CD14-positive monocyte (primary cell): Measurements from ENCODE around the gene PRMT2. TPM values are rescaled to one million over a fixed set of nuclear protein-coding genes. Genes with fewer than 3 reads are reported as not detected.

Experiments used
- DNase-seq, 3 donors: peaks; one replicate each; pipeline ENCODE4 v3.0.0-alpha.2; 2011 to 2022
- H2AFZ ChIP-seq: 2 replicates; pipeline ENCODE4 v1.6.0; 2012; ENCODE audit warnings: mild to moderate bottlenecking, low read depth, low read length, inconsistent platforms; ENCODE audit not compliant: insufficient read depth, poor library complexity, severe bottlenecking
- H3K27ac ChIP-seq, 2 donors: 1 replicate in 1 of 2; 2 replicates in 1 of 2; pipeline ENCODE4 v1.5.1; 2012 to 2013; ENCODE audit warnings: low read length in 2 of 2, control low read depth in 1 of 2, inconsistent platforms in 1 of 2, low read depth in 1 of 2, mild to moderate bottlenecking in 1 of 2
- H3K27me3 ChIP-seq, 2 donors: one replicate each; pipeline versions ENCODE4 v1.6.0 to v1.6.1; 2011 to 2013; ENCODE audit warnings: low read length in 2 of 2; ENCODE audit not compliant: control insufficient read depth in 2 of 2, insufficient read depth in 2 of 2
- H3K36me3 ChIP-seq, 2 donors: replicated peaks in 1 of 2; 1 replicate in 1 of 2; 2 replicates in 1 of 2; pipeline versions ENCODE4 v1.5.1 to v1.6.1; 2012 to 2013; ENCODE audit warnings: low read length in 2 of 2, control low read depth in 1 of 2, inconsistent platforms in 1 of 2, mild to moderate bottlenecking in 1 of 2; ENCODE audit not compliant: insufficient read depth in 2 of 2, control insufficient read depth in 1 of 2
- H3K4me1 ChIP-seq, 2 donors: 1 replicate in 1 of 2; 2 replicates in 1 of 2; pipeline versions ENCODE4 v1.5.1 to v1.6.1; 2012 to 2013; ENCODE audit warnings: low read length in 2 of 2, control low read depth in 1 of 2, inconsistent platforms in 1 of 2, mild to moderate bottlenecking in 1 of 2, moderate library complexity in 1 of 2; ENCODE audit not compliant: insufficient read depth in 2 of 2, control insufficient read depth in 1 of 2
- H3K4me2 ChIP-seq: replicated peaks from 2 replicates; pipeline ENCODE3; 2012; ENCODE audit warnings: low read length, moderate library complexity, mild to moderate bottlenecking; ENCODE audit not compliant: poor library complexity, severe bottlenecking; ENCODE audit errors: extremely low read depth
- H3K4me3 ChIP-seq, 3 experiments: fragments of 200-600 bp in 1 of 3; sonication (generic) in 1 of 3; replicated peaks in 1 of 3; 1 replicate in 2 of 3; 2 replicates in 1 of 3; pipeline ENCODE4 v1.5.1; 2011 to 2013; ENCODE audit warnings: low read length in 3 of 3, mild to moderate bottlenecking in 3 of 3, control low read depth in 2 of 3, low read depth in 2 of 3, inconsistent platforms in 1 of 3, moderate library complexity in 1 of 3
- H3K79me2 ChIP-seq: 2 replicates; pipeline ENCODE4 v1.6.0; 2012; ENCODE audit warnings: mild to moderate bottlenecking, control low read depth, inconsistent platforms, low read length, moderate library complexity; ENCODE audit not compliant: insufficient read depth
- H3K9ac ChIP-seq: 2 replicates; pipeline ENCODE4 v1.6.0; 2017; ENCODE audit warnings: low read length, mild to moderate bottlenecking; ENCODE audit not compliant: insufficient read depth, poor library complexity, severe bottlenecking
- H3K9me3 ChIP-seq, 2 donors: replicated peaks in 1 of 2; 1 replicate in 1 of 2; 2 replicates in 1 of 2; pipeline versions ENCODE4 v1.5.1 to v1.6.1; 2012 to 2013; ENCODE audit warnings: low read length in 2 of 2, control low read depth in 1 of 2; ENCODE audit not compliant: control insufficient read depth in 1 of 2, insufficient read depth in 1 of 2
- H4K20me1 ChIP-seq: 2 replicates; pipeline ENCODE4 v1.6.0; 2012; ENCODE audit warnings: mild to moderate bottlenecking, low read length, control low read depth, moderate library complexity; ENCODE audit not compliant: insufficient read depth
- H3K27ac Mint-ChIP-seq, 7 donors: one replicate each; pipeline ENCODE4 v1.8.0; 2020; ENCODE audit warnings: mild to moderate bottlenecking in 7 of 7, mixed read lengths in 7 of 7, moderate library complexity in 6 of 7, inconsistent platforms in 2 of 7
- H3K27me3 Mint-ChIP-seq, 3 donors: one replicate each; pipeline ENCODE4 v1.8.0; 2021 to 2022; ENCODE audit warnings: low read depth in 3 of 3, mild to moderate bottlenecking in 3 of 3, mixed read lengths in 3 of 3, moderate library complexity in 3 of 3, inconsistent platforms in 1 of 3
- H3K36me3 Mint-ChIP-seq, 2 donors: one replicate each; pipeline ENCODE4 v1.8.0; 2020; ENCODE audit warnings: mixed read lengths in 2 of 2, inconsistent platforms in 1 of 2, mild to moderate bottlenecking in 1 of 2
- H3K4me1 Mint-ChIP-seq: one replicate; pipeline ENCODE4 v1.8.0; 2020; ENCODE audit warnings: mild to moderate bottlenecking, mixed read lengths
- H3K4me3 Mint-ChIP-seq, 2 donors: one replicate each; pipeline ENCODE4 v1.8.0; 2020; ENCODE audit warnings: mild to moderate bottlenecking in 2 of 2, mixed read lengths in 2 of 2, moderate library complexity in 1 of 2
- H3K9me3 Mint-ChIP-seq, 7 donors: one replicate each; pipeline ENCODE4 v1.8.0; 2020 to 2022; ENCODE audit warnings: mixed read lengths in 7 of 7, mild to moderate bottlenecking in 6 of 7, moderate library complexity in 6 of 7, inconsistent platforms in 2 of 7
- WGBS: methylation state at CpG from one replicate; pipeline ENCODE4 v1.1.5; 2013; ENCODE audit warnings: missing lambda C conversion rate; ENCODE audit not compliant: insufficient coverage; 5-methylcytosine and 5-hydroxymethylcytosine counted together
- intact Hi-C, 2 donors: fragments of 100-400 bp; cut with micrococcal nuclease; formaldehyde crosslinking; loops; one replicate each; pipeline versions ENCODE4 v1.15.0 to v1.15.1; 2023
- polyA plus RNA-seq, 3 donors: library from polyadenylated mRNA; depleted of rRNA in 1 of 3; unstranded in 2 of 3; stranded (reverse) in 1 of 3; fragments of 300-500 nt in 2 of 3; fragments of >200 nt in 1 of 3; fragmentation: Illumina TruSeq in 2 of 3; gene quantifications; 1 replicate in 2 of 3; 2 replicates in 1 of 3; pipeline ENCODE4 v1.2.3, GENCODE V29; 2012 to 2021
- TF ChIP-seq, protein P1 (sequence below): fragments of 200-600 bp; IDR thresholded peaks from one replicate; pipeline ENCODE4 v1.8.0; 2022; ENCODE audit warnings: antibody characterized with exemption, mild to moderate bottlenecking

The PRMT2 gene
- polyA plus RNA-seq, 3 donors: 71.5 to 106 (median 77.2) TPM

DNA sequence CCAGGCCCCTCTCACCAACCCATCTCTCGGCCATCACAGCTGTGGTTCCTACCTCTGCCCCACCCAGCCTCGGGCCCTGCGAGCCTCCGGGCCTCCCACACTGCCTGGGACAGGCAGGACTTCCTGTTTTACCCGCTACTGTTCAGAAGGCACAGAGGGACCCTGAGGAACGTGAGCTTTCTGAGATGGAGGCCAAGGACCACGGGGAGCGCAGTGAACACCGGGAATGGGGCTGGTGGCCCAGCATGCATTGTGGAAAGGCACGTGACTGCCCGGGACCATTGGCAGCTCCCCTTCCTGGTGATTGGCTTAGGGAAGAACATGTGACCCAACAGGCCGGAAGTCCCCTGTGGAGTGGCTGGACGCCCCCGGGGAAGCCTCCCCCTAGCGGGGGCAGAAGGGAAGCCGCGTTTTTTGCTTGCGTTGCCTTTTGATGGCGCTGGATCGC lies 37.6 kb upstream of the PRMT2 start:
- Histone ChIP-seq H3K4me2 (no peak overlapping the region), H3K27me3 (no peaks in the 10 kb centered on the region), H3K27ac (no peak overlapping the region), H4K20me1 (no peaks in the 10 kb centered on the region), H3K4me3 (no peak overlapping the region), H3K9me3 (peaks cover 7 to 44% of the 10 kb centered on the region in 2 donors), H3K36me3 (no peaks in the 10 kb centered on the region), H3K79me2 (no peaks in the 10 kb centered on the region), H2AFZ (peak overlapping the region; percentile 46), H3K4me1 (no peaks in the 10 kb centered on the region), H3K9ac (no peak overlapping the region)
- Mint-ChIP-seq H3K4me1 (peaks cover 14% of the 10 kb centered on the region), H3K36me3 (peaks cover 0 to 3% of the 10 kb centered on the region in 2 donors), H3K4me3 (no peak overlapping the region), H3K9me3 (peaks cover 18 to 31% (median 26%) of the 10 kb centered on the region in 7 donors), H3K27me3 (no peaks in the 10 kb centered on the region), H3K27ac (no peak overlapping the region)
- intact Hi-C loops: no loop called here
- DNase-seq: no peak
- TF ChIP-seq, protein P1, sequence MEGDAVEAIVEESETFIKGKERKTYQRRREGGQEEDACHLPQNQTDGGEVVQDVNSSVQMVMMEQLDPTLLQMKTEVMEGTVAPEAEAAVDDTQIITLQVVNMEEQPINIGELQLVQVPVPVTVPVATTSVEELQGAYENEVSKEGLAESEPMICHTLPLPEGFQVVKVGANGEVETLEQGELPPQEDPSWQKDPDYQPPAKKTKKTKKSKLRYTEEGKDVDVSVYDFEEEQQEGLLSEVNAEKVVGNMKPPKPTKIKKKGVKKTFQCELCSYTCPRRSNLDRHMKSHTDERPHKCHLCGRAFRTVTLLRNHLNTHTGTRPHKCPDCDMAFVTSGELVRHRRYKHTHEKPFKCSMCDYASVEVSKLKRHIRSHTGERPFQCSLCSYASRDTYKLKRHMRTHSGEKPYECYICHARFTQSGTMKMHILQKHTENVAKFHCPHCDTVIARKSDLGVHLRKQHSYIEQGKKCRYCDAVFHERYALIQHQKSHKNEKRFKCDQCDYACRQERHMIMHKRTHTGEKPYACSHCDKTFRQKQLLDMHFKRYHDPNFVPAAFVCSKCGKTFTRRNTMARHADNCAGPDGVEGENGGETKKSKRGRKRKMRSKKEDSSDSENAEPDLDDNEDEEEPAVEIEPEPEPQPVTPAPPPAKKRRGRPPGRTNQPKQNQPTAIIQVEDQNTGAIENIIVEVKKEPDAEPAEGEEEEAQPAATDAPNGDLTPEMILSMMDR: no peak
- 89% methylated on average over 19 of the region's 20 CpGs for WGBS

DNA sequence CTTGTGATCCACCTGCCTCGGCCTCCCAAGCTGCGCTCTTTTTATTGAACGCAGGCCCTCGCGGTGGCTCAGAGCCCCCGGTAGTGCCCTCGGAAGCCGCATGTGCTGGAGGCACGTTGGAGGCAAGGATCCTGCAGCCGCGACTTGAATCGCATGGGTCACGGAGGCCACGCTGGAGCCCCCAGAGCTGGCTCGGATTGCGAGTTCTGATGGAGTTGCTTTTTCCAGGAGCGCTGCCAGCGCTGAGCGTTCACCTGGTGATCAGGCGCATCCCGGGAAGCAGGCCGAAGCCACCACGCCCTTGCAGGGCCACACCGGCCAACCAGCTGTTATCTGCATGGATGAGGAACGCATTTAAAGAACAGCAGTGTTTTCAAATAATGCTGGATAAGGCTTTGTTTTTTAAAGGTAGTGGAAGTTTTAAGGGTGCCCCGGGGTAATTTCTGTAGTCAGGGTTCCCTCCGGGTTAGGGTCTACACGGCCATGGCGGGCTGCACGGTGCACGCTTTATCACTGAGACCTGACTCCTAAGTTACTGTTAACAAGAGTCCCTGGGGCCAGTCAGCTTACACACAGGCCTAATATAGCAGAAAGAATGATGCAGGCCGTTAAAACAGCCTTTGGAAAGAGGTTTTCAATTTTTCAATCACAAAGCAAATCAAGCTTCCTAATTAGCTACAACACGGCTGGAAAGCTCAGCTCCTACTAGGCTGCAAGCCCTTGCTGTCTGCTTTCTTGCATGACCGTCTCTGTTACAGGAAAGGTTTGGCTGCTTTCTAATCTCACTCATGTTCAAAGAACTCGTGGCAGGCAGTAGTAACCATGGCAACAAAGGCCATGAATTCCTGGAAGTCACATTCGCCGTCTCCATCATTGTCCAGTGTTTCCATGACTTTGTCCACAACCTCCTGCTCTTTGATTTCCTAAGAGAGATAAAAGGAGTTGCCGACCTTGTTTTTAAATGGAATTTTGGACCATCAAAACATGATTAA lies 36.6 kb upstream of the PRMT2 start:
- H2AFZ ChIP-seq: no peak overlapping the region
- 94% methylated on average over 36 of the region's 38 CpGs for WGBS
- intact Hi-C loops: no loop called here
- H3K79me2 ChIP-seq: no peaks in the 10 kb centered on the region
- H3K4me1 Mint-ChIP-seq: peaks cover 14% of the 10 kb centered on the region
- H3K4me3 ChIP-seq: no peak overlapping the region
- H3K27ac Mint-ChIP-seq: peak overlapping the region in 1 of 7 donors; percentile 64
- H3K4me3 Mint-ChIP-seq: no peak overlapping the region
- H3K27ac ChIP-seq: no peak overlapping the region
- TF ChIP-seq, protein P1: no peak
- H4K20me1 ChIP-seq: no peaks in the 10 kb centered on the region
- no peaks in the 10 kb centered on the region for H3K36me3 ChIP-seq
- peaks cover 0 to 37% of the 10 kb centered on the region in 2 donors for H3K9me3 ChIP-seq
- H3K27me3 ChIP-seq: no peaks in the 10 kb centered on the region
- H3K4me1 ChIP-seq: no peaks in the 10 kb centered on the region
- no peak overlapping the region for H3K9ac ChIP-seq
- H3K36me3 Mint-ChIP-seq: peaks cover 0 to 3% of the 10 kb centered on the region in 2 donors
- H3K4me2 ChIP-seq: no peak overlapping the region
- peaks cover 13 to 22% (median 19%) of the 10 kb centered on the region in 7 donors for H3K9me3 Mint-ChIP-seq
- DNase-seq: no peak
- H3K27me3 Mint-ChIP-seq: no peaks in the 10 kb centered on the region
